ENCODE measurements around the gene PTGFRN. TPM values are rescaled to one million over a fixed set of nuclear protein-coding genes. Genes with fewer than 3 reads are reported as not detected.

The PTGFRN gene
- polyA plus RNA-seq, 1 donor (not counting 4 experiments of a cell fraction or from before 2014, with no cell fraction given) = 177 TPM

- Histone ChIP-seq H4K20me1 (ENCODE audit: control insufficient read depth, extremely low read depth, insufficient read depth, low read length) (no peaks in the 10 kb centered on the region), H3K27ac (ENCODE audit: control insufficient read depth, insufficient read depth, low read length) (no peak overlapping the region), H3K9me1 (ENCODE audit: control insufficient read depth, extremely low read depth, insufficient read depth, low read length) (peaks cover 2% of the 10 kb centered on the region), H3K27me3 (ENCODE audit: control insufficient read depth, extremely low read depth, insufficient read depth, low read length) (no peaks in the 10 kb centered on the region), H3K79me2 (ENCODE audit: control insufficient read depth, insufficient read depth, low read length) (no peaks in the 10 kb centered on the region), H3K4me3 (ENCODE audit: control insufficient read depth in 2 of 3, extremely low read depth in 1 of 3, insufficient read depth in 2 of 3, low read depth in 1 of 3, low read length in 3 of 3) (no peak overlapping the region), H3K4me2 (ENCODE audit: control insufficient read depth, extremely low read depth, insufficient read depth, low read depth, low read length) (no peak overlapping the region), H3K36me3 (ENCODE audit: control insufficient read depth in 2 of 2, extremely low read depth in 1 of 2, insufficient read depth in 2 of 2, low read length in 2 of 2) (peaks cover 0 to 6% of the 10 kb centered on the region in 2 experiments), H3K9ac (ENCODE audit: control insufficient read depth, extremely low read depth, insufficient read depth, low read length) (no peak overlapping the region), H2AFZ (ENCODE audit: control insufficient read depth, low read length) (no peak overlapping the region), H3K4me1 (ENCODE audit: control insufficient read depth, extremely low read depth, insufficient read depth, low read length) (no peaks in the 10 kb centered on the region), H3K9me3 (ENCODE audit: control insufficient read depth, low read depth, low read length) (no peaks in the 10 kb centered on the region)
- no peak for DNase-seq (ENCODE audit: low read depth, low spot score)
- TF ChIP-seq EZH2 (IDR thresholded peaks at IDR 0.05; ENCODE audit: low read length) = no peak
- TF ChIP-seq CTCF (optimal IDR thresholded peaks at IDR 0.05 in 1 of 3, IDR thresholded peaks at IDR 0.05 in 1 of 3, conservative IDR thresholded peaks at IDR 0.05 in 1 of 3; ENCODE audit: extremely low read depth in 1 of 3, insufficient read depth in 2 of 3, low read length in 3 of 3) = no peak
- no peak for FAIRE-seq
- dilution Hi-C loops (cut with MboI; ENCODE audit: extremely low pct_ligation_motif_present, low sequenced_read_pairs) = no loop called here
Observed at GRCh38 chr1:117013309-117013858, 103.7 kb downstream of the PTGFRN start.

DNA sequence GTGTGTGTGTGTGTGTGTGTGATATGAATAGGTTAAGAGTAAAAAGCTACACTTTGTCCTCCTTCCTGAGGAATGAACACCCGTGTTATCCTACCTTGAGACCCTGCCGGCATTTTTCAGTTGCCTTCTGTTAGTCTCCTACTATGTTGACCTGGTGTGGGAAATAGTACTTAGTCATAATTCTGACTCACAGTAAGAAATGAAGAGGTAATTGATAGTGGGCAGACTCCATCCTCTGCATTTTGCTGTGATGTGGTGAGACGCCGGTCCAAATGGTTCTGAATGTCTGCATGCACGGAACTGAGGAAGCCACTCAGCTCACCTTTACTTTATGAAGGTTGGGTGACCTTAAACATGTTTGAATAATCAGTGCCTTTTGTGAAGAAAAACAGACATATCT is 104.5 kb downstream of the PTGFRN start:
- Histone ChIP-seq H3K9me1 (ENCODE audit: control insufficient read depth, extremely low read depth, insufficient read depth, low read length) (peaks cover 2% of the 10 kb centered on the region), H2AFZ (ENCODE audit: control insufficient read depth, low read length) (no peak overlapping the region), H3K4me2 (ENCODE audit: control insufficient read depth, extremely low read depth, insufficient read depth, low read depth, low read length) (no peak overlapping the region), H3K36me3 (ENCODE audit: control insufficient read depth in 2 of 2, extremely low read depth in 1 of 2, insufficient read depth in 2 of 2, low read length in 2 of 2) (peaks cover 0 to 6% of the 10 kb centered on the region in 2 experiments), H3K9me3 (ENCODE audit: control insufficient read depth, low read depth, low read length) (no peaks in the 10 kb centered on the region), H4K20me1 (ENCODE audit: control insufficient read depth, extremely low read depth, insufficient read depth, low read length) (no peaks in the 10 kb centered on the region), H3K4me1 (ENCODE audit: control insufficient read depth, extremely low read depth, insufficient read depth, low read length) (no peaks in the 10 kb centered on the region), H3K79me2 (ENCODE audit: control insufficient read depth, insufficient read depth, low read length) (no peaks in the 10 kb centered on the region), H3K4me3 (ENCODE audit: control insufficient read depth in 2 of 3, extremely low read depth in 1 of 3, insufficient read depth in 2 of 3, low read depth in 1 of 3, low read length in 3 of 3) (no peak overlapping the region), H3K9ac (ENCODE audit: control insufficient read depth, extremely low read depth, insufficient read depth, low read length) (no peak overlapping the region), H3K27ac (ENCODE audit: control insufficient read depth, insufficient read depth, low read length) (no peak overlapping the region), H3K27me3 (ENCODE audit: control insufficient read depth, extremely low read depth, insufficient read depth, low read length) (no peaks in the 10 kb centered on the region)
- FAIRE-seq (no peak), DNase-seq (ENCODE audit: low read depth, low spot score) (no peak)
- dilution Hi-C loops (cut with MboI; ENCODE audit: extremely low pct_ligation_motif_present, low sequenced_read_pairs) = no loop called here
- TF ChIP-seq EZH2 (IDR thresholded peaks at IDR 0.05; ENCODE audit: low read length) (no peak), CTCF (optimal IDR thresholded peaks at IDR 0.05 in 1 of 3, IDR thresholded peaks at IDR 0.05 in 1 of 3, conservative IDR thresholded peaks at IDR 0.05 in 1 of 3; ENCODE audit: extremely low read depth in 1 of 3, insufficient read depth in 2 of 3, low read length in 3 of 3) (no peak)

Data from keratinocyte (primary cell).